Neuronal stem cell (in vitro differentiated cells): ENCODE measurements around the gene CKS1B.

Experiments
- DNase-seq: peaks from one replicate; pipeline ENCODE4 v3.0.0-alpha.2; 2013; ENCODE audit warnings: low spot score
- H2AFZ ChIP-seq: one replicate; pipeline ENCODE4 v1.6.1; 2013; ENCODE audit warnings: mild to moderate bottlenecking, low read length, inconsistent platforms
- H2AK5ac ChIP-seq: 2 replicates; pipeline ENCODE4 v1.6.1; 2013; ENCODE audit warnings: low read depth, mild to moderate bottlenecking, inconsistent platforms, low read length, moderate library complexity, mixed read lengths
- H2BK120ac ChIP-seq: 2 replicates; pipeline ENCODE4 v1.6.1; 2013; ENCODE audit warnings: low read depth, mild to moderate bottlenecking, inconsistent platforms, low read length, moderate library complexity, mixed read lengths
- H2BK12ac ChIP-seq: one replicate; pipeline ENCODE4 v1.6.1; 2013; ENCODE audit warnings: low read length, inconsistent platforms
- H2BK15ac ChIP-seq: 2 replicates; pipeline ENCODE4 v1.6.1; 2013; ENCODE audit warnings: mild to moderate bottlenecking, low read length, inconsistent platforms, mixed read lengths
- H2BK5ac ChIP-seq: one replicate; pipeline ENCODE4 v1.6.1; 2013; ENCODE audit warnings: inconsistent platforms, mild to moderate bottlenecking, low read length, moderate library complexity
- H3K14ac ChIP-seq: one replicate; pipeline ENCODE4 v1.6.1; 2013; ENCODE audit warnings: low read length, inconsistent platforms
- H3K18ac ChIP-seq: 2 replicates; pipeline ENCODE4 v1.6.1; 2013; ENCODE audit warnings: low read length, inconsistent platforms
- H3K23ac ChIP-seq: 2 replicates; pipeline ENCODE4 v1.6.1; 2013; ENCODE audit warnings: low read depth, mild to moderate bottlenecking, mixed read lengths, low read length, inconsistent platforms; ENCODE audit not compliant: poor library complexity
- H3K27ac ChIP-seq: replicated peaks from 3 replicates; pipeline ENCODE4 v1.5.1; 2013; ENCODE audit warnings: low read length, inconsistent platforms
- H3K27me3 ChIP-seq, 3 experiments: 2 replicates each; pipeline ENCODE4 v1.6.1; 2013; ENCODE audit warnings: low read length in 3 of 3, mild to moderate bottlenecking in 2 of 3, inconsistent platforms in 1 of 3, low read depth in 1 of 3, mixed read lengths in 1 of 3, moderate library complexity in 1 of 3; ENCODE audit not compliant: control insufficient read depth in 3 of 3, insufficient read depth in 3 of 3
- H3K36me3 ChIP-seq, 2 donors: replicated peaks in 1 of 2; 2 replicates each; pipeline ENCODE4 v1.6.1; 2013; ENCODE audit warnings: low read length in 2 of 2; ENCODE audit not compliant: control insufficient read depth in 2 of 2, insufficient read depth in 2 of 2
- H3K4ac ChIP-seq: 2 replicates; pipeline ENCODE4 v1.6.1; 2013; ENCODE audit warnings: inconsistent platforms, mild to moderate bottlenecking, low read length, moderate library complexity
- H3K4me1 ChIP-seq, 2 donors: 1 replicate in 1 of 2; 2 replicates in 1 of 2; pipeline ENCODE4 v1.6.1; 2013; ENCODE audit warnings: low read length in 2 of 2, low read depth in 1 of 2; ENCODE audit not compliant: control insufficient read depth in 2 of 2, insufficient read depth in 1 of 2
- H3K4me2 ChIP-seq: one replicate; pipeline ENCODE4 v1.6.1; 2013; ENCODE audit warnings: mild to moderate bottlenecking, low read length, inconsistent platforms; ENCODE audit not compliant: insufficient read depth, poor library complexity, severe bottlenecking
- H3K4me3 ChIP-seq, 2 donors: 2 replicates each; pipeline ENCODE4 v1.5.1; 2013; ENCODE audit warnings: low read length in 2 of 2, mild to moderate bottlenecking in 2 of 2, inconsistent platforms in 1 of 2, moderate library complexity in 1 of 2
- H3K79me1 ChIP-seq: one replicate; pipeline ENCODE4 v1.6.1; 2013; ENCODE audit warnings: low read depth, mild to moderate bottlenecking, inconsistent platforms, low read length, moderate library complexity
- H3K9ac ChIP-seq: one replicate; pipeline ENCODE4 v1.6.1; 2013; ENCODE audit warnings: mild to moderate bottlenecking, low read depth, low read length, inconsistent platforms; ENCODE audit not compliant: poor library complexity
- H3K9me3 ChIP-seq, 2 donors: replicated peaks in 1 of 2; 2 replicates each; pipeline versions ENCODE3 to v1.6.1; 2013; ENCODE audit warnings: low read length in 2 of 2, mild to moderate bottlenecking in 2 of 2, inconsistent platforms in 1 of 2, low read depth in 1 of 2, mixed read lengths in 1 of 2, moderate library complexity in 1 of 2; ENCODE audit not compliant: control insufficient read depth in 2 of 2, insufficient read depth in 1 of 2
- H4K8ac ChIP-seq: one replicate; pipeline ENCODE4 v1.6.1; 2013; ENCODE audit warnings: low read depth, mild to moderate bottlenecking, inconsistent platforms, low read length, moderate library complexity
- H4K91ac ChIP-seq: one replicate; pipeline ENCODE4 v1.6.1; 2013; ENCODE audit warnings: low read length, low read depth, mild to moderate bottlenecking, inconsistent platforms; ENCODE audit not compliant: poor library complexity
- WGBS, 2 donors: extraction: QIAGEN DNeasy Blood & Tissue Kit; methylation state at CpG; one replicate each; pipeline ENCODE4 v1.1.7; 2013; ENCODE audit warnings: missing lambda C conversion rate in 2 of 2, mixed read lengths in 1 of 2; ENCODE audit not compliant: insufficient read length in 2 of 2, insufficient replicate concordance in 1 of 2; ENCODE audit errors: extremely low coverage in 2 of 2; 5-methylcytosine and 5-hydroxymethylcytosine counted together

CKS1B gene

DNA sequence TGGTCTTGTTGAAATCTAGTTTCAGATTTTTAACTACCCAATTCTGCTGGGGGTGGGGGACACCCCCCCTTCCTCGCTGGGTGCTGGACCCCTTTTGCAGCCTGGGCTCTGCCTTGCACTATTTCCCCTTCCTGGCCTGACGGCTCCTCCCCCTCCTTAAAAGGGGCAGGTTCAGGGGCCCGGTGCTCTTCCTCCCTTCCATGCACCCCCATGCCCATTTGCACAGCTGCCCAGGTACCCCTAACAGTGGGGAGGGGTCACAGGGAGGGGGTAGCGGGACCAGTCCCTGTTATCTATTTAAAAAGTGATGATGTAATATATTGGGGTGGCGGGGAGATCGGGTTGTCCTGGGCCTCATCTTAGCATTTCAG, 43.5 kb downstream of the CKS1B start:
- H3K9ac ChIP-seq, result no peak overlapping the region
- H3K18ac ChIP-seq, result no peak overlapping the region
- H3K36me3 ChIP-seq, result peaks cover 14% of the 10 kb centered on the region in 2 donors
- WGBS, 2 donors, result no CpG with 5 or more reads among the region's 6 CpGs
- no peak overlapping the region for H3K14ac ChIP-seq
- H3K4me1 ChIP-seq, result peaks cover 19 to 27% of the 10 kb centered on the region in 2 donors
- H2BK12ac ChIP-seq, result no peak overlapping the region
- H3K79me1 ChIP-seq, result no peaks in the 10 kb centered on the region
- H4K91ac ChIP-seq, result no peak overlapping the region
- no peak overlapping the region for H3K23ac ChIP-seq
- H3K4me3 ChIP-seq, result no peak overlapping the region
- H2AFZ ChIP-seq, result peak overlapping the region; percentile 91
- no peak for DNase-seq
- peak overlapping the region; percentile 68 for H3K4me2 ChIP-seq
- H2AK5ac ChIP-seq, result peak overlapping the region; percentile 88
- peak overlapping the region; percentile 88 for H3K27ac ChIP-seq
- peak overlapping the region; percentile 79 for H2BK5ac ChIP-seq
- no peak overlapping the region for H4K8ac ChIP-seq
- no peak overlapping the region for H2BK15ac ChIP-seq
- H2BK120ac ChIP-seq, result no peak overlapping the region
- H3K27me3 ChIP-seq, result no peaks in the 10 kb centered on the region
- no peak overlapping the region for H3K4ac ChIP-seq
- H3K9me3 ChIP-seq, result no peaks in the 10 kb centered on the region

DNA sequence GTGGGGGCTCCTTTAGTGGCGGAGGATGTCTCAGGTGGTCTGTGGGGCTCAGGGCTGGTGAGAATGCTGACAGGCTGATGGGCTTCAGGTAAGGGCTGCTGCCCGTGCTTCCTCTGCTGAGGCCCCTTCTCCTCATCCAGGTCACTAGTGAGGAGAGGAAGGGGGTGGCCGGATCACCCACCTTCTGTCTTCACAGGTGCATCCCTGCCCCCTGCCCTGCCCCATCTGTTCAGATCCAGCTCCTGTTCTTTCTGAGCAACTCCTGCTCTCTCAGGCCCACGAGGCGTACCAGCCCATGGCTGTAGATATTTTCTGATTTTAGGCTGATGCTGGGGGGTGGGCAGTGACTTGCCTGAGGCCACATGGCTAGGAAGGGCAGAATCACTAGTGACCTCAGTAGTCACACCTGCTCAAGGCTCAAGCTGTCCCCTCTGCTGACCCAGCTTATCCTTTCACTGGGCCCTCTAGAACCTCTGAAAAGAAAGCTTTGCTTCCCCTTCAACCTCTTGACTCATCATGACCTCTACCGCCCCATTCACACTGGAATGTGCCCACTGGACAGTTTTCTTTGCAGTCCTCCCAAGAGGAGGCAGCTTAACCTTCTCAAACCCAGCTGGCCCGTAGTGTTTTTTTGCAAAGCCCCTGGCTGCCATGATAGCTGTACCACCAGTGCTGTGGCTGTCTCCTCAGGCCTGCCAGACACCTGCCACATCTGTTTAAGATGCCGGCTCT, 44.3 kb downstream of the CKS1B start:
- H3K9me3 ChIP-seq, result no peaks in the 10 kb centered on the region
- peak overlapping the region; percentile 88 for H2AK5ac ChIP-seq
- no CpG with 5 or more reads among the region's 8 CpGs for WGBS, 2 donors
- peak; percentile 36 for DNase-seq
- H2BK5ac ChIP-seq, result no peak overlapping the region
- H3K79me1 ChIP-seq, result no peaks in the 10 kb centered on the region
- no peak overlapping the region for H2BK120ac ChIP-seq
- peak overlapping the region; percentile 91 for H3K18ac ChIP-seq
- H3K14ac ChIP-seq, result peak overlapping the region; percentile 32
- peak overlapping the region; percentile 8 for H3K23ac ChIP-seq
- no peak overlapping the region for H2BK15ac ChIP-seq
- no peak overlapping the region for H4K91ac ChIP-seq
- no peak overlapping the region for H2AFZ ChIP-seq
- no peak overlapping the region for H3K4me2 ChIP-seq
- peak overlapping the region; percentile 58 for H3K27ac ChIP-seq
- H3K27me3 ChIP-seq, result no peaks in the 10 kb centered on the region
- no peak overlapping the region for H4K8ac ChIP-seq
- no peak overlapping the region for H3K4ac ChIP-seq
- H3K4me1 ChIP-seq, result peaks cover 19 to 27% of the 10 kb centered on the region in 2 donors
- H3K4me3 ChIP-seq, result no peak overlapping the region
- H2BK12ac ChIP-seq, result no peak overlapping the region
- H3K36me3 ChIP-seq, result peaks cover 14% of the 10 kb centered on the region in 2 donors
- H3K9ac ChIP-seq, result peak overlapping the region; percentile 63

GRCh38 chr1:155019377-155020245, 45.1 kb downstream of the CKS1B start:
- H3K36me3 ChIP-seq, result peaks cover 13 to 14% of the 10 kb centered on the region in 2 donors
- H4K91ac ChIP-seq, result no peak overlapping the region
- H3K9me3 ChIP-seq, result no peaks in the 10 kb centered on the region
- no peak overlapping the region for H2AK5ac ChIP-seq
- no peak overlapping the region for H4K8ac ChIP-seq
- H2AFZ ChIP-seq, result no peak overlapping the region
- no CpG with 5 or more reads among the region's 11 CpGs for WGBS, 2 donors
- H3K4ac ChIP-seq, result peak overlapping the region; percentile 46
- peak overlapping the region; percentile 32 for H3K14ac ChIP-seq
- no peak overlapping the region for H3K9ac ChIP-seq
- no peak overlapping the region for H3K4me2 ChIP-seq
- H3K4me3 ChIP-seq, result no peak overlapping the region
- no peak for DNase-seq
- H3K27ac ChIP-seq, result peak overlapping the region; percentile 58
- no peak overlapping the region for H2BK15ac ChIP-seq
- no peak overlapping the region for H2BK5ac ChIP-seq
- no peaks in the 10 kb centered on the region for H3K79me1 ChIP-seq
- H3K27me3 ChIP-seq, result no peaks in the 10 kb centered on the region
- no peak overlapping the region for H2BK12ac ChIP-seq
- H2BK120ac ChIP-seq, result no peak overlapping the region
- H3K23ac ChIP-seq, result no peak overlapping the region
- H3K4me1 ChIP-seq, result peaks cover 19 to 27% of the 10 kb centered on the region in 2 donors
- H3K18ac ChIP-seq, result peak overlapping the region; percentile 73
